WTC11 (cell line): ENCODE measurements around the gene MOV10L1.

ENCODE experiments used
- ATF3 ChIP-seq: sonication (generic); formaldehyde crosslinking; conservative IDR thresholded peaks from 2 replicates; pipeline ENCODE4 v1.8.1; 2022; ENCODE audit warnings: mild to moderate bottlenecking, missing genetic modification reagents
- FOXJ3 ChIP-seq: sonication (generic); formaldehyde crosslinking; IDR thresholded peaks from 2 replicates; pipeline ENCODE4 v1.9.0; 2021; ENCODE audit warnings: missing genetic modification reagents, mild to moderate bottlenecking, borderline replicate concordance
- NFATC4 ChIP-seq: fragments of 250-450 bp; sonication (Bioruptor Pico); IDR thresholded peaks from 2 replicates; pipeline ENCODE4 v1.9.0; 2021; ENCODE audit warnings: mild to moderate bottlenecking
- NFYB ChIP-seq: sonication (generic); formaldehyde crosslinking; conservative IDR thresholded peaks from 2 replicates; pipeline ENCODE4 v1.8.0; 2022; ENCODE audit warnings: low read depth, missing genetic modification reagents
- RORB ChIP-seq: fragments of 250-450 bp; sonication (Bioruptor Pico); IDR thresholded peaks from 2 replicates; pipeline ENCODE4 v1.9.0; 2021; ENCODE audit warnings: mild to moderate bottlenecking
- TEAD4 ChIP-seq: sonication (generic); formaldehyde crosslinking; IDR thresholded peaks from 2 replicates; pipeline ENCODE4 v1.8.0; 2022; ENCODE audit warnings: mild to moderate bottlenecking, missing genetic modification reagents
- ZBTB21 ChIP-seq: sonication (generic); formaldehyde crosslinking; IDR thresholded peaks from 2 replicates; pipeline ENCODE4 v1.8.1; 2023; ENCODE audit warnings: mild to moderate bottlenecking, missing genetic modification reagents, borderline replicate concordance
- ZNF138 ChIP-seq: sonication (generic); formaldehyde crosslinking; conservative IDR thresholded peaks from 2 replicates; pipeline ENCODE4 v1.8.1; 2022; ENCODE audit warnings: mild to moderate bottlenecking, moderate library complexity, missing genetic modification reagents
- TF ChIP-seq, protein P1 (sequence below): fragments of 200-600 bp; IDR thresholded peaks from 2 replicates; pipeline ENCODE4 v1.8.0; 2022; ENCODE audit warnings: antibody characterized with exemption
- TF ChIP-seq, protein P2 (sequence below): sonication (generic); formaldehyde crosslinking; IDR thresholded peaks from 2 replicates; pipeline ENCODE4 v1.8.1; 2022; ENCODE audit warnings: low read depth, missing genetic modification reagents, borderline replicate concordance
- TF ChIP-seq, protein P3 (sequence below): sonication (generic); formaldehyde crosslinking; IDR thresholded peaks from 2 replicates; pipeline ENCODE4 v1.8.1; 2023; ENCODE audit warnings: mild to moderate bottlenecking, moderate library complexity, missing genetic modification reagents
- TF ChIP-seq, protein P4 (sequence below): sonication (generic); formaldehyde crosslinking; IDR thresholded peaks from 2 replicates; pipeline ENCODE4 v1.8.0; 2022; ENCODE audit warnings: mild to moderate bottlenecking, missing genetic modification reagents

DNA sequence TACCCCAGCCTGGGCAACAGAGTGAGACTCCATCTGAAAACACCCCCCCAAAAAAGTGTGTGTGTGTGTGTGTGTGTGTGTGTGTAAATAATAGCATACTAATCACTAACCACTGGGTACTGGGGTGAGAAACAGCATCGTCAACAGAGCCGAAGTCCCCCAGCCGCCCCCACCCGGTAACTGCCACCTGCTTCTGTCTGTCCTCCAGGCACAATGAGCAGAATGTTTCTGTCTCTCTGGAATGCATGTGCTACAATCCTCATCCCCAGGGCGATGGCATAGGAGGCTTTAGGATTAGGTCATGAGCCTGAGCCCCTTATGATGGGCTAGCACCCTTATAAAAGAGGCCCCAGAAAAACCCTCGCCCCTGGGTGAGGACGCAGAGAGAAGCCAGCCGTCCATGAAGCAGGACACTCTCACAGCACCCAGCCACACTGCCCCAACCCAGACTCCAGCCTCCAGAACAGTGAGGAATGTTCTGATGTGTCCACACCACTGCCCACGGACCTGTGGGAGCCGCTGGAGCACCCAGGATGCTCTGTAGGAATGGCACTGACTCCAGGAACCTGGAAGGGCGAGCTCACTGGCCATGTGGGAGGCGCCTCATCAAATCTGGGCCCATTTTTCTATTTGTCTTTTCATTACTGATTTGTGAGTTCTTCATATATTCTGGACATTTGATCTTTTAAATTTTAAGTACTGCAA is 41.6 kb upstream of the MOV10L1 start:
- TF ChIP-seq ZNF138 (CRISPR knock-in tag) (no peak), ATF3 (CRISPR knock-in tag) (no peak), NFATC4 (CRISPR knock-in tag) (no peak), ZBTB21 (CRISPR knock-in tag) (no peak), RORB (CRISPR knock-in tag) (no peak), NFYB (CRISPR knock-in tag) (no peak), FOXJ3 (CRISPR knock-in tag) (no peak), TEAD4 (CRISPR knock-in tag) (no peak)
- TF ChIP-seq, protein P1, sequence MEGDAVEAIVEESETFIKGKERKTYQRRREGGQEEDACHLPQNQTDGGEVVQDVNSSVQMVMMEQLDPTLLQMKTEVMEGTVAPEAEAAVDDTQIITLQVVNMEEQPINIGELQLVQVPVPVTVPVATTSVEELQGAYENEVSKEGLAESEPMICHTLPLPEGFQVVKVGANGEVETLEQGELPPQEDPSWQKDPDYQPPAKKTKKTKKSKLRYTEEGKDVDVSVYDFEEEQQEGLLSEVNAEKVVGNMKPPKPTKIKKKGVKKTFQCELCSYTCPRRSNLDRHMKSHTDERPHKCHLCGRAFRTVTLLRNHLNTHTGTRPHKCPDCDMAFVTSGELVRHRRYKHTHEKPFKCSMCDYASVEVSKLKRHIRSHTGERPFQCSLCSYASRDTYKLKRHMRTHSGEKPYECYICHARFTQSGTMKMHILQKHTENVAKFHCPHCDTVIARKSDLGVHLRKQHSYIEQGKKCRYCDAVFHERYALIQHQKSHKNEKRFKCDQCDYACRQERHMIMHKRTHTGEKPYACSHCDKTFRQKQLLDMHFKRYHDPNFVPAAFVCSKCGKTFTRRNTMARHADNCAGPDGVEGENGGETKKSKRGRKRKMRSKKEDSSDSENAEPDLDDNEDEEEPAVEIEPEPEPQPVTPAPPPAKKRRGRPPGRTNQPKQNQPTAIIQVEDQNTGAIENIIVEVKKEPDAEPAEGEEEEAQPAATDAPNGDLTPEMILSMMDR: no peak
- TF ChIP-seq, protein P2, sequence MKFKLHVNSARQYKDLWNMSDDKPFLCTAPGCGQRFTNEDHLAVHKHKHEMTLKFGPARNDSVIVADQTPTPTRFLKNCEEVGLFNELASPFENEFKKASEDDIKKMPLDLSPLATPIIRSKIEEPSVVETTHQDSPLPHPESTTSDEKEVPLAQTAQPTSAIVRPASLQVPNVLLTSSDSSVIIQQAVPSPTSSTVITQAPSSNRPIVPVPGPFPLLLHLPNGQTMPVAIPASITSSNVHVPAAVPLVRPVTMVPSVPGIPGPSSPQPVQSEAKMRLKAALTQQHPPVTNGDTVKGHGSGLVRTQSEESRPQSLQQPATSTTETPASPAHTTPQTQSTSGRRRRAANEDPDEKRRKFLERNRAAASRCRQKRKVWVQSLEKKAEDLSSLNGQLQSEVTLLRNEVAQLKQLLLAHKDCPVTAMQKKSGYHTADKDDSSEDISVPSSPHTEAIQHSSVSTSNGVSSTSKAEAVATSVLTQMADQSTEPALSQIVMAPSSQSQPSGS (CRISPR knock-in tag): no peak
- TF ChIP-seq, protein P3, sequence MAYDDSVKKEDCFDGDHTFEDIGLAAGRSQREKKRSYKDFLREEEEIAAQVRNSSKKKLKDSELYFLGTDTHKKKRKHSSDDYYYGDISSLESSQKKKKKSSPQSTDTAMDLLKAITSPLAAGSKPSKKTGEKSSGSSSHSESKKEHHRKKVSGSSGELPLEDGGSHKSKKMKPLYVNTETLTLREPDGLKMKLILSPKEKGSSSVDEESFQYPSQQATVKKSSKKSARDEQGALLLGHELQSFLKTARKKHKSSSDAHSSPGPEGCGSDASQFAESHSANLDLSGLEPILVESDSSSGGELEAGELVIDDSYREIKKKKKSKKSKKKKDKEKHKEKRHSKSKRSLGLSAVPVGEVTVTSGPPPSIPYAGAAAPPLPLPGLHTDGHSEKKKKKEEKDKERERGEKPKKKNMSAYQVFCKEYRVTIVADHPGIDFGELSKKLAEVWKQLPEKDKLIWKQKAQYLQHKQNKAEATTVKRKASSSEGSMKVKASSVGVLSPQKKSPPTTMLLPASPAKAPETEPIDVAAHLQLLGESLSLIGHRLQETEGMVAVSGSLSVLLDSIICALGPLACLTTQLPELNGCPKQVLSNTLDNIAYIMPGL (CRISPR knock-in tag): no peak
- TF ChIP-seq, protein P4, sequence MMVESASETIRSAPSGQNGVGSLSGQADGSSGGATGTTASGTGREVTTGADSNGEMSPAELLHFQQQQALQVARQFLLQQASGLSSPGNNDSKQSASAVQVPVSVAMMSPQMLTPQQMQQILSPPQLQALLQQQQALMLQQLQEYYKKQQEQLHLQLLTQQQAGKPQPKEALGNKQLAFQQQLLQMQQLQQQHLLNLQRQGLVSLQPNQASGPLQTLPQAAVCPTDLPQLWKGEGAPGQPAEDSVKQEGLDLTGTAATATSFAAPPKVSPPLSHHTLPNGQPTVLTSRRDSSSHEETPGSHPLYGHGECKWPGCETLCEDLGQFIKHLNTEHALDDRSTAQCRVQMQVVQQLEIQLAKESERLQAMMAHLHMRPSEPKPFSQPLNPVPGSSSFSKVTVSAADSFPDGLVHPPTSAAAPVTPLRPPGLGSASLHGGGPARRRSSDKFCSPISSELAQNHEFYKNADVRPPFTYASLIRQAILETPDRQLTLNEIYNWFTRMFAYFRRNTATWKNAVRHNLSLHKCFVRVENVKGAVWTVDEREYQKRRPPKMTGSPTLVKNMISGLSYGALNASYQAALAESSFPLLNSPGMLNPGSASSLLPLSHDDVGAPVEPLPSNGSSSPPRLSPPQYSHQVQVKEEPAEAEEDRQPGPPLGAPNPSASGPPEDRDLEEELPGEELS (CRISPR knock-in tag): no peak
